Measurements from ENCODE around the gene SEC31A.
A peak's percentile ranks its signal among the peaks of the same experiment; 100 is the strongest.
"Not testable (repeated sequence)": the region's sequence is repeated elsewhere in the genome, so short reads cannot be mapped to it uniquely, and the experiment has no call there.

Gene SEC31A

DNA sequence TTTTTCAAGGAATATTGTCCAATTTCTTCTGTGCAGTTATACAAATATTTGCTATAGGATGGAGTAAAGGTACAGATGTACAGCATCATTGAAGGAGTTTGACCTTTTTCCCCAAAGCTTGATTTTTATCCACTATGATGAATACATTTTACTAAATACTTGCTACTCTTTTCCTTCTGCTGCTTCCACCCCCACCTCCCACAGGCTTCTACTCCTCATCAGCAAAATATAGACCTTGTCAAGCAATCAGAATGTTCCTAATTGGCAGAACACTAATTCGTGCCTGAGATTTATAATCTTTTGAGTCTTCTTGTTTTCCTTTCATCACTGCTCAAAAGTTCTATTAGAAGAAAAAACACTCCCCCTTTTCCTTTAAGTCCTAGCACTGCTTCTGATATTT lies 5.8 kb upstream of the SEC31A start:
- no peak for DNase-seq

DNA sequence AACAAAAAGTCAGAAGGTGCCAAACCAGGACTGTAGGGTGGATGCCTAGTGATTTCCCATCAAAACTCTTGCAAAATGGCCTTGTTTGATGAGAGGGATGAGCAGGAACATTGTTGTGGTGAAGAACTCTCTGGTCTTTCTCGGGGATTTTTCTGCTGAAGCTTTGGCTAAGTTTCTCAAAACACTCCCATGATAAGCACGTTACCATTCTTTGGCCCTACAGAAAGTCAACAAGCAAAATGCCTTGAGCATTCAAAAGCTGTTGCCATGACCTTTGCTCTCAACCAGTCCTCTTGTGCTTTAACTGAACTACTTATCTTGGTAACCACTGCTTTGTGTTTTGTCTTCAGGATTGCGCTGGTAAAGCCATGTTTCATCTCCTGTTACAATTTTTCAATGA lies 3.0 kb upstream of the SEC31A start:
- DNase-seq: no peak

DNA sequence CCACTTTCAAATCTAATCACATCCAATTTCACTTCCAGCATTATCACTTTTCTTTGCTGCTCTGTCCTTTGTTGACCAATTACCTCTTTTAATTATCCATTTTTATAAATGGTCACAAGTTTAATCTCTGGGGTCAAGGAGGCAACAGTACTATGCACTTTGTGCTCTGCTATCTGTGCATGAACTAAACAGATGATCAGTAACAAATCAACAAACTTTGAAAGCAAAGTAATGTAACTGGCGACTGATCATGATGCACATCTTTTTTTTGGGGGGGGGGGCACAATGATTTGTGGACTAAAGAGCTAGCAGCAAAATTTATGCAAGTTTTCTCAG lies 1.5 kb upstream of the SEC31A start:
- DNase-seq: no peak

GRCh38 chr4:82891707-82892466 lies 934 bp upstream of the SEC31A start:
- no peak for DNase-seq

- no peak for DNase-seq
These were observed 439 bp downstream of the SEC31A start for GRCh38 chr4:82890528-82890900.

DNA sequence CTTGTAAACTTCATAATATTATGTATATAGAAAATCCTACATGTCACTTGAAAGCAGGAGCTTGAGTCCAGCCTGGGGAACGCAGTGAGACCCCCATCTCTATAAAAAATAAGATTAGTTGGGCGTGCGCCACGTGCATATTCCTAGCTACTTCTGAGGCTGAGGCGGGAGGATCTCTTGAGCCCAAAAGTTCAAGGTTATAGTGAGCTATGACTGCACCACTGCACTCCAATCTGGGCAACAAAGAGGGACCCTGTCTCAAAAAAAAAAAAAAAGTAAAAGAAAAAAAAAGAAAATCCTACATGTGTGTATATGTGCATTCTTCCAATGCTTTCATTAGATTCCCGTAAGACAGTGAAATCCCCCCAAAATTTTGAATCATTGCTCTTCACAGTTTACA lies 1.7 kb downstream of the SEC31A start:
- no peak for DNase-seq

DNA sequence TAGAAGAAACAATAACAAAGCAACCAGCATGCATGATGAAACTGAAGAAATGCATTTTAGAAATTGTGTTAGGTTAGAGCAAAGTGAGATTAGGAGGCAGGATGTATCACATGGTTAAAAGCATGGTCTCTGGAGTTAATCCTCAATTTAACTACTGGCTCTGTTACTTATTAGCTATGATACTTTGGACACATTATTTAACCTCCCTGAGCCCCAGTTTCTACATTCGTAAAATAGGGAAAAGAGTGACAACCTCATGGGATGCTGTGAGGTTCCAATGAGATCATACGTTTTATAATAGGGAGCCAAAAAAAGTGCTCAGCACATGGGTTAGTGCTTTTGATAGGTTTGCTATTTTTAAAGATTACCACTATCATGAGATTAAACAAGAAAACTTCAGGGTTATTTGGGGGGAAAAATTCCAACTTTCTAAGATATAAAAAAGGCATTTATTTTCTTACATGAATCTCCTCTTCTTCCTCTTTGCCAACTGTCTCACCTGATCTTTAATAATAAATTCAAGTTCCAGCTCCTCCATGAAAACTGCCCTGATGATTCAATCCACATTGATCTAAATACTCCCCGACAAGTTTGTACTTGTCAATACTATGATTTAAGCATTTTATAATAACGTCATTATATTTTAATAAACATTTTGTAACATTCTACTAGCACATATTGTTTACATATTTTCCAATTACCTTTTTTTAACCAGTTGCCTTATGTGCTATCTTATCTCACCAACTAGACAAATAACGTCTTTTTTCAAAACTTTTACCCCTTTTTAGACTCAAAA lies 4.6 kb downstream of the SEC31A start:
- DNase-seq: no peak

DNA sequence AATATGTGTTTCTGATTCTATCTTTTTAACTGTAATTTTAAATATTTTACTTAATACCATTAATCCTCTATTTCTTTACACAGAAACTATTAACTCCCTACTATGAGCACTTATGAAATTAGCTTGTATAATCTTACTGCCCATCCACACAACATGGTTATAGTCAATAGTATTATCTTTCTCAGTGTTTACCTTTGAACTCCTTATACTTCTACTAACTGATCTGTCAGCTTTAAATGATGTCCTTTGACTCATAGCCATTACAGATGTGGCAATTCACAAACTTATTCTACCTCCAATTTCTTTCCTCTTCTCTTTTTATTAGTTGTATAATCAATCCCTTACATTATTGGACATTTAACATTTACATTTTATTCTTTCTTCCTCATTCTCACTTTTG lies 5.5 kb downstream of the SEC31A start:
- no peak for DNase-seq

- no peak for DNase-seq
These were observed 22.4 kb downstream of the SEC31A start for GRCh38 chr4:82868572-82868971.

- DNase-seq: no peak
These were observed 24.1 kb downstream of the SEC31A start for GRCh38 chr4:82866706-82867385.

DNA sequence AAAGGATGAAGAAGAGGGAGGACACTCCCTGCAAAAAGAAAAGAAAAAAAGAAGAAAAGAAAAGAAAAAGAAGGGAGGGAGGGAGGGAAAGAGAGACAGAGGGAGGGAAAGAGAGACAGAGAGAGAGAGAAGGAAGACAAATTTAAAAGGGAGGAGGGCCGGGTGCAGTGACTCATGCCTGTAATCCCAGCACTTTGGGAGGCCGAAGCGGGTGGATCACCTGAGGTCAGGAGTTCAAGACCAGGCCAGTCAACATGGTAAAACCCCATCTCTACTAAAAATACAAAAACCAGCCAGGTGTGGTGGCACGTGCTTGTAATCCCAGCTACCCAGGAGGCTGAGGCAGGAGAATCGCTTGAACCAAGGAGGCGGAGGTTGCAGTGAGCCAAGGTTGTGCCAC lies 24.9 kb downstream of the SEC31A start:
- peak; percentile 20 for DNase-seq

DNA sequence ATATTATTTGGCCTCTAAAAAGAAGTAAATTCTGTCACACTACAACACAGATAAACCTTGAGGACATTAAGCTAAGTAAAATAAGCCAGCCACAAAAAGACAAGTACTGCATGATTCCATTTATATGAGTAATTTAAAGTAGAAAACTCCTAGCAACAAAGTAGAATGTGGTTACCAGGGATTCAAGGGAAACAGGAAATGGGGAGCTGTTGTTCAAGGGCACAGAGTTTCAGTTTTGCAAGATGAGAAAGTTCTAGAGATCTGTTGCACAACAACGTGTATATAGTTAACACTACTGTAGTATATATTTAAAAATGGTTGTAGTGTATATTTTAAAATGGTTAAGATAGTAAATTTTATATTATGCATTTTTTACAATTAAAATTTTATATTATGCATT lies 25.4 kb downstream of the SEC31A start:
- peak; percentile 80 for DNase-seq

DNA sequence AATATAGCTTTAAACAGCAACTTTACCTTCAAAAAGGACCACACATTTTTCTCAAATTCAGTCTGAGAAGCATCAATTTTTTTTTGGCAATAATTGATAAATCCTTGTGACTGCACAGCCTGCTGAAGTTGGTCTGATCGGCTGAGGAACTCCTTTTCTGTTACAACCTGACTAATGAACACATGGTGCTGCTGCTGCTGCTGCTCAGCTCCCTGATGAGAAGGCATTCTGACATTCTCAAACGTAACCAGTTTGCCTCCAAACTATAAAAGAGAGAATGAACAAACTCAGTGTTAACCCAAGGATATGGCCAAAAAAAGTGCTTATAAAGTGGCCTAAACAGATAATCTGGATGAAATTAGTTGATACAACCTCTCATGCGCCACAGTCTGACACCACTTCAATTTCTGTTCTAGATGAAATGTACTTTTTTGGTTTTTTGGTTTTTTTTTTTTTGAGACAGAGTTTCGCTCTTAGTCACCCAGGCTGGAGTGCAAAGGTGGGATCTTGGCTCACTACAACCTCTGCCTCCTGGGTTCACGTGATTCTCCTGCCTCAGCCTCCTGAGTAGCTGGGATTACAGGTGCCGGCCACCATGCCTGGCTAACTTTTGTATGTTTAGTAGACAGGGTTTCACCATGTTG lies 26.5 kb downstream of the SEC31A start:
- DNase-seq: peak; percentile 49

- no peak for DNase-seq
These were observed 29.4 kb downstream of the SEC31A start for GRCh38 chr4:82861529-82861928.

DNA sequence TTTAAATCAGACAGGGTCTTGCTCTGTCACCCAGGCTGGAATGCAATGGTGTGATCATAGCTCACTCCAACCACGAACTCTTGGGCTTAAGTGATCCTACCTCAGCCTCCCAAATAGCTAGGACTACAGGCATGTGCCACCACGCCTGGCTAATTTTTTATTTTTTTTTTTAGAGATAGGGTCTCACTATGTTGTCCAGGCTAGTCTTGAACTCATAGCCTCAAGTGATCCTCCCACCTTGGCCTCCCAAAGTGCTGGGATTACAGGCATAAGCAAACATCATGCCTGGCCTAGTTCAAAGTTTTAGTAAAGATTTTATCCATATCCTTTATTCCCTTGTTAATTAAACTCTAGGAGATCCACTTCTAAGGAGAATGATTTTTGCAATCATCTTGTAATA lies 30.5 kb downstream of the SEC31A start:
- not testable (repeated sequence) for DNase-seq

DNA sequence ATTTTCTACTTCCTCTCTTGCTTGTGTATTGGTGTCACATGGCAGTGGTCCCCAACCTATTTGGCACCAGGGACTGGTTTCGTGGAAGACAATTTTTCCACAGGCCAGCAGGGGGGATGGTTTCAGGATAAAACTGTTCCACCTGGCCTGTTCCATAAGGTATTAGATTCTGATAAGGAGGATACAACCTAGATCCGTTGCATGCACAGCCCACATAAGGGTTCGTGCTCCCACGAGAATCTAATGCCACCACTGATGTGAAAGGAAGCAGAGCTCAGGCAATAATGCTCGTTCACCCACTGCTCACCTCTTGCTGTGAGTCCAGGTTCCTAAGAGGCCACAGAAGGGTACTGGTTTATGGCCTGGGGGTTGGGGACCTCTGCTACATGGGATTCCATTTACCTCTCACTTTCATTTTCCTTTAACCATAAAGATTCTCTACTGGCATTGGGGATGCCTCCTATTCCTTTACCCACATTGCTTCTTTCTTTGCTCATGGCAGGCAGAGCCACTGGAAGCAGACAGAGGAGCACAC lies 38.1 kb downstream of the SEC31A start:
- no peak for DNase-seq

DNA sequence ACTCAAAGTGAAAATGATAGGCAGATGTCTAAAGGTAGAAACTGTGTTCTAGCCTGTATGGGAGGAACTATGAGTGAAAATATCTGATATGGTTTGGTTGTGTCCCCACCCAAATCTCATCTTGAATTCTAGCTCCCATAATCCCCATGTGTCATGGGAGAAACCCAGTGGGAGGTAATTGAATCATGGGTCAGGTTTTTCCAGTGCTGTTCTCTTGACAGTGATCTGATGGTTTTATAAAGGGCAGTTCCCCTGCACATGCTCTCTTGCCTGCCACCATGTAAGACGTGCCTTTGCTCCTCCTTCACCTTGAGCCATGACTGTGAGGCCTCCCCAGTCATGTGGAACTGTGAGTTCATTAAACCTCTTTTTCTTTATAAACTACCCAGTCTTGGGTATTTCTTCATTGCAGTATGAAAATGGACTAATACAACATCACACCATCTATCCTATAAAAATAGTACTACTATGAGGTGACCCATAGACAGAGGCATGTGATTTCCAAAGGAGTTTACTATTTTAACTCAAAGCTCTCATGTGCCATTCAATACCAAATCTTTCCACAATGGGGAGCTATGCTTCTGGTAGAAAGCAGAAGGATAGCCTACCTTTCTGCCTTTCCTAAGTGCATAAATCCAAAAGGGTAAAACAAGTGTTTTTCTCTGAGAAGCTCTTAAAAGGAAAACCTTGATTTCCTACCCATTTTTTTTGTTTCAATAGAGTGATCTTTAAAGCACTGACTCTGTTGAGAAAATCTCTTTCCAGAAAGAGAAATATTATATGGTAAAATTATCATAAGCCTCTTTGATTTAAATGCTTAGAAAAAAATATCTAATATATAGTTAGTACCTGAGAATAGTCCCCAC lies 38.8 kb downstream of the SEC31A start:
- DNase-seq: peak; percentile 45

DNA sequence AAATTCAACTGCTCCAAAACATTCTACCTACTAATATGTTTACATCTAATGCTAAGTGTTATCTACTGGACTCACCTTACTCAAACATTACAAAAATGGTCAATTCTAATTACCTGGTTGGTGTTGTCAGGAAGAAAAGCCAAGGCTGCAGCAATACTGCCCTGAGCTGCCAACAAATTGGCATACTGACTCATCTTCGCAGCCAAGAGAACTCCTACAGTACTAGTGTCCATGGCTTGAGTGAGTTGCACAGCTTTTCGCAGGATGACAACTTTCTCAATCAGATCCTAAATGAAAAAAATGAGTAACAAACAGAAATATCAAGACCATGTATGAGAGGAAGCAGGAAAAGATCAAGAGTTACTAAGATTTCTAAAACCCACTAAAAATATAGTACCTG lies 39.6 kb downstream of the SEC31A start:
- no peak for DNase-seq

GRCh38 chr4:82850684-82851083 lies 40.3 kb downstream of the SEC31A start:
- DNase-seq: no peak

DNA sequence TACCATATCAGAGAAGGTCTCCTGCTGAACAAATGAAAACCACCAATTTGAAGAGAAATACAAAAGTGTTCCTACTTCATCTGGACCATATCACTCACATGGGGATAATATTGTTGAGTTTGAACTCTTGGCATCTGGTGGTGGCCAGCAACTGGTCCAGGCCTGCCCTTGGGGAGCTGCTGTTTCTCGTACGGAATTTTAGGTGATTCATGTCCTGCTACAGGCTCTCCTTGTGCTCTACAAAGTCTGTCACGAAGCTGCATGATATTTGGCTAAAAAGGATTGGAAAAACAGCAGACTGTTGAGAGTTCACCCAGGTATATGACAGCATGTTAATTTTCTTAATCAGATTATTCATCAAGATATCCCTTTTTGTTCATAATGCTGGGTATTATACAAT lies 42.2 kb downstream of the SEC31A start:
- DNase-seq: no peak

- no peak for DNase-seq
These were observed 48.4 kb downstream of the SEC31A start for GRCh38 chr4:82842593-82842992.

DNA sequence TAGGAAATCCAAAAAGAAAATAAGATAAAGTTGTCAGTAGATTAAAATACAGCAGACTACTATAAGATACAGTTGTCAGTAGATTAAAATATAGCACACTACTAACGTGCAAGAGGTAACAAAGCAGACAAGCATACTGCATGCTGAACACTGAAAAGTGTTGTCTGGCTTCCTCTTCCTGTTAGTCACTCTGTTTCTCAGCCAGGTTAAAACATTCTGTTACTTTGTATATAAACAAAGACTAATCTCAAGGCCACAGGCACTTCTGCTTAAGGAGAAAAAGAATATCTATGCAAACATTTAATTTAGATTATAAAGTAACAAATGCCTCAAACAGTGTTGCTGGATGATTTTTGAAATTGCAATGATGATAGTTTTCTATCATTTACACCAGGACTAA lies 51.3 kb downstream of the SEC31A start:
- DNase-seq: no peak

All from activated CD4-positive, alpha-beta T cell treated with anti-CD3 and anti-CD28 coated beads, Interleukin-2, Interleukin-6, amounts not matched to agents 100 ng/mL and 50 ng/mL, durations not matched to agents 16 hours and 8 hours (primary cell).